Measurements from ENCODE around the gene ZNF524.

The ZNF524 gene

GRCh38 chr19:55649268-55650125, 49.4 kb downstream of the ZNF524 start:
- no peak for ATAC-seq (replicated peaks)
- no peak for DNase-seq
- peak overlapping the region; percentile 97 to 99 for H3K4me3 Mint-ChIP-seq
- H3K36me3 Mint-ChIP-seq: peaks cover 45 to 69% of the 10 kb centered on the region in 2 donors
- no peaks in the 10 kb centered on the region for H3K9me3 Mint-ChIP-seq
- peaks cover 46 to 69% of the 10 kb centered on the region in 2 donors for H3K4me1 Mint-ChIP-seq
- peak overlapping the region; percentile 97 for H3K27ac Mint-ChIP-seq
- no peaks in the 10 kb centered on the region for H3K27me3 Mint-ChIP-seq

GRCh38 chr19:55650126-55650557, 50.1 kb downstream of the ZNF524 start:
- H3K27me3 Mint-ChIP-seq: no peaks in the 10 kb centered on the region
- peak; percentile 19 to 27 for ATAC-seq (replicated peaks)
- H3K36me3 Mint-ChIP-seq: peaks cover 39 to 64% of the 10 kb centered on the region in 2 donors
- peaks cover 43 to 62% of the 10 kb centered on the region in 2 donors for H3K4me1 Mint-ChIP-seq
- peak overlapping the region; percentile 97 for H3K27ac Mint-ChIP-seq
- H3K9me3 Mint-ChIP-seq: no peaks in the 10 kb centered on the region
- H3K4me3 Mint-ChIP-seq: peak overlapping the region; percentile 97 to 99
- DNase-seq: peak; percentile 65

- H3K36me3 Mint-ChIP-seq: peaks cover 42 to 62% of the 10 kb centered on the region in 2 donors
- H3K9me3 Mint-ChIP-seq: no peaks in the 10 kb centered on the region
- no peak for DNase-seq
- H3K27ac Mint-ChIP-seq: peak overlapping the region; percentile 97
- no peak for ATAC-seq (replicated peaks)
- H3K4me3 Mint-ChIP-seq: peak overlapping the region; percentile 97 to 99
- no peaks in the 10 kb centered on the region for H3K27me3 Mint-ChIP-seq
- peaks cover 38 to 57% of the 10 kb centered on the region in 2 donors for H3K4me1 Mint-ChIP-seq
Measured at GRCh38 chr19:55650602-55651230, 50.6 kb downstream of the ZNF524 start.

GRCh38 chr19:55651236-55651635, 51.1 kb downstream of the ZNF524 start:
- Mint-ChIP-seq H3K4me3 (peak overlapping the region; percentile 97 to 99), H3K36me3 (peaks cover 45 to 65% of the 10 kb centered on the region in 2 donors), H3K27ac (peak overlapping the region; percentile 97), H3K27me3 (no peaks in the 10 kb centered on the region), H3K9me3 (no peaks in the 10 kb centered on the region), H3K4me1 (peaks cover 42 to 62% of the 10 kb centered on the region in 2 donors)
- ATAC-seq (replicated peaks): no peak
- no peak for DNase-seq

- Mint-ChIP-seq H3K4me1 (peaks cover 38 to 58% of the 10 kb centered on the region in 2 donors), H3K27ac (peak overlapping the region; percentile 99), H3K4me3 (peak overlapping the region in 1 of 2 donors; percentile 60), H3K36me3 (peaks cover 42 to 60% of the 10 kb centered on the region in 2 donors), H3K9me3 (no peaks in the 10 kb centered on the region), H3K27me3 (no peaks in the 10 kb centered on the region)
- no peak for ATAC-seq (replicated peaks)
- no peak for DNase-seq
Measured at GRCh38 chr19:55652311-55653128, 52.4 kb downstream of the ZNF524 start.

Data from stimulated activated naive B cell treated with anti-CD40 and anti-IgM and Interleukin-4, amounts not matched to agents 10 μg/mL and 1 μg/mL and 100 μg/mL, for 72 hours (primary cell).